ENCODE results near the gene TSHZ1.

TSHZ1 gene

DNA sequence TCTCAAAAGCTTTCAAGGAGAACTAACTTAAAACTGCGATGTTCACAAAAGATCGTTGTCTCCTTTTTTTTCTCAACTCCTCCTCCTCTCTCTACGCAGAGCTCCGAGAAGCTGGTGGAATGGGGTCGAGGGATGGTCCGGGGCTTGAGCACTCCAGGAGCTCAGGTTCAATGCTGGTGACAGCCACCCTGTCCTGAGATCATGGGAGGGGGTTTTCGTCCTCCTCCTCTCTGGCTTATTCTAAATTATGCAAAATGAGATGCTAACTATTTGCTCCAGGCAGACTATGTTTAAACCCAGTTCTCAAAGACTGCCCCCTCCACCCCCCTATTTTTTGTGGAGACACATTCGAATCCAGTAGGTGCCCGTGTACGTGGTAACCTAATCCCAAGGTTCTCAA, 11.8 kb downstream of the TSHZ1 start (continued):
- TF ChIP-seq, protein P1, sequence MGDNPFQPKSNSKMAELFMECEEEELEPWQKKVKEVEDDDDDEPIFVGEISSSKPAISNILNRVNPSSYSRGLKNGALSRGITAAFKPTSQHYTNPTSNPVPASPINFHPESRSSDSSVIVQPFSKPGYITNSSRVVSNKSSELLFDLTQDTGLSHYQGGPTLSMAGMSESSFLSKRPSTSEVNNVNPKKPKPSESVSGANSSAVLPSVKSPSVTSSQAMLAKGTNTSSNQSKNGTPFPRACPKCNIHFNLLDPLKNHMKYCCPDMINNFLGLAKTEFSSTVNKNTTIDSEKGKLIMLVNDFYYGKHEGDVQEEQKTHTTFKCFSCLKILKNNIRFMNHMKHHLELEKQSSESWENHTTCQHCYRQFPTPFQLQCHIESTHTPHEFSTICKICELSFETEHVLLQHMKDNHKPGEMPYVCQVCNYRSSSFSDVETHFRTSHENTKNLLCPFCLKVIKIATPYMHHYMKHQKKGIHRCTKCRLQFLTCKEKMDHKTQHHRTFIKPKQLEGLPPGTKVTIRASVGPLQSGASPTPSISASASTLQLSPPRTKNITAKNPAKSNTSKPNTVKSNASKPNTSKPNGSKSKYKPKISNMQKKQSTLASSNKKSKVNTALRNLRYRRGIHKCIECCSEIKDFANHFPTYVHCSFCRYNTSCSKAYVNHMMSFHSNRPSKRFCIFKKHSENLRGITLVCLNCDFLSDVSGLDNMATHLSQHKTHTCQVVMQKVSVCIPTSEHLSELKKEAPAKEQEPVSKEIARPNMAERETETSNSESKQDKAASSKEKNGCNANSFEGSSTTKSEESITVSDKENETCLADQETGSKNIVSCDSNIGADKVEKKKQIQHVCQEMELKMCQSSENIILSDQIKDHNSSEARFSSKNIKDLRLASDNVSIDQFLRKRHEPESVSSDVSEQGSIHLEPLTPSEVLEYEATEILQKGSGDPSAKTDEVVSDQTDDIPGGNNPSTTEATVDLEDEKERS (tag by site-specific recombination; IDR thresholded peaks at IDR 0.05) = no peak

DNA sequence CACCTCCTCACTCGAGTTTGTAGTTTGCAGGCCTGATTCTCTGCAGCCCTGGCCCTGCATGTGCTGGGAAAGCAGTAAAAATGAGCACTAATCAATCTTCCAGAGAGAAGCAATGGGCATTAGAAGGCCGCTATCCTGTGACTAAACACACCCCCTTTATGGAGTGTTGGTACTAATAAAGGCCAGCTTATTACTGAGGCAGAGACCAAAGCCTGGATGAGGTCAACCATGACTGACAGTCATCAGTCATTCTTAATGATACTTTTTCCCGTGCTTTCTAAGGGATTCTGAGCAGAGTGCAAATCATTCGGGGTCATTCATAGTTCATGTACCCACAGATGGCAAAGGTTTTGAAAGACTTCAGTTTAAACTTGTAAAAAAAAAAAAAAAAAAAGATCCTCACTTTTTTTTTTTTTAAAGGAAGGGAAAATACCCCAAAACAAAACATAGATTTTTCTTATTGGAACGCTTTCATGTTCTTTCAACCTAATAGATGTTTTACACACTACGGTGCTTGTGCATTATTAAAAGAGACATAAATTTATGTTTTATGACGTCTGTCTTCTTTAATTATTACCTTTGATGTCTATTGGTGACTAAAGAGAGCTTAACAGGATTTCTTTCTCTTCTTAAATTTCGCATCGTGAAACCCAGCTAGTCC, 13.2 kb downstream of the TSHZ1 start:
- POLR2A ChIA-PET = interaction anchor here (0.7 kb wide), 1 partner anchor 126 kb away, joined by 5 read pairs; no protein-coding TSS in a partner anchor
- TF ChIP-seq ZNF623 (tag by site-specific recombination; IDR thresholded peaks at IDR 0.05) (no peak), SP2 (tag by site-specific recombination; IDR thresholded peaks at IDR 0.05) (peak; percentile 43), OSR2 (tag by site-specific recombination; IDR thresholded peaks at IDR 0.05) (0 out of 2 replicates have a peak, but pooled peaks have one; percentile 22), PRDM1 (tag by site-specific recombination; IDR thresholded peaks at IDR 0.05) (0 out of 2 replicates have a peak, but pooled peaks have one; percentile 9), ZNF677 (tag by site-specific recombination; IDR thresholded peaks at IDR 0.05) (no peak), ZBTB17 (tag by site-specific recombination; IDR thresholded peaks at IDR 0.05) (peak; percentile 67), FEZF1 (tag by site-specific recombination; IDR thresholded peaks at IDR 0.05) (peak; percentile 90), ZSCAN30 (tag by site-specific recombination; IDR thresholded peaks at IDR 0.05) (peak; percentile 72), ZNF585B (tag by site-specific recombination; IDR thresholded peaks at IDR 0.05) (no peak), ZEB2 (tag by site-specific recombination; IDR thresholded peaks at IDR 0.05) (0 out of 2 replicates have a peak, but pooled peaks have one; percentile 45), ZNF843 (tag by site-specific recombination; IDR thresholded peaks at IDR 0.05) (peak; percentile 87), OVOL3 (tag by site-specific recombination; IDR thresholded peaks at IDR 0.05) (0 out of 2 replicates have a peak, but pooled peaks have one; percentile 24), ZNF629 (tag by site-specific recombination; IDR thresholded peaks at IDR 0.05) (peak; percentile 49), GFI1B (tag by site-specific recombination; IDR thresholded peaks at IDR 0.05) (no peak), ZXDB (tag by site-specific recombination; IDR thresholded peaks at IDR 0.05) (peak; percentile 67; the same call in 1 of the 2 replicates), ZNF555 (tag by site-specific recombination; conservative IDR thresholded peaks at IDR 0.05) (no peak), KLF9 (tag by site-specific recombination; IDR thresholded peaks at IDR 0.05; ENCODE audit: low read depth) (peak; percentile 54; the same call in 1 of the 2 replicates), TRIM28 (IDR thresholded peaks at IDR 0.05; ENCODE audit: borderline replicate concordance, low read length) (peak; percentile 71; the same call in 1 of the 2 replicates), ZNF76 (tag by site-specific recombination; IDR thresholded peaks at IDR 0.05; ENCODE audit: borderline replicate concordance, low read depth) (no peak), ZNF596 (tag by site-specific recombination; IDR thresholded peaks at IDR 0.05) (peak; percentile 7; the same call in 1 of the 2 replicates), IKZF3 (tag by site-specific recombination; IDR thresholded peaks at IDR 0.05) (peak; percentile 70; the same call in 1 of the 2 replicates)
- TF ChIP-seq, protein P2, sequence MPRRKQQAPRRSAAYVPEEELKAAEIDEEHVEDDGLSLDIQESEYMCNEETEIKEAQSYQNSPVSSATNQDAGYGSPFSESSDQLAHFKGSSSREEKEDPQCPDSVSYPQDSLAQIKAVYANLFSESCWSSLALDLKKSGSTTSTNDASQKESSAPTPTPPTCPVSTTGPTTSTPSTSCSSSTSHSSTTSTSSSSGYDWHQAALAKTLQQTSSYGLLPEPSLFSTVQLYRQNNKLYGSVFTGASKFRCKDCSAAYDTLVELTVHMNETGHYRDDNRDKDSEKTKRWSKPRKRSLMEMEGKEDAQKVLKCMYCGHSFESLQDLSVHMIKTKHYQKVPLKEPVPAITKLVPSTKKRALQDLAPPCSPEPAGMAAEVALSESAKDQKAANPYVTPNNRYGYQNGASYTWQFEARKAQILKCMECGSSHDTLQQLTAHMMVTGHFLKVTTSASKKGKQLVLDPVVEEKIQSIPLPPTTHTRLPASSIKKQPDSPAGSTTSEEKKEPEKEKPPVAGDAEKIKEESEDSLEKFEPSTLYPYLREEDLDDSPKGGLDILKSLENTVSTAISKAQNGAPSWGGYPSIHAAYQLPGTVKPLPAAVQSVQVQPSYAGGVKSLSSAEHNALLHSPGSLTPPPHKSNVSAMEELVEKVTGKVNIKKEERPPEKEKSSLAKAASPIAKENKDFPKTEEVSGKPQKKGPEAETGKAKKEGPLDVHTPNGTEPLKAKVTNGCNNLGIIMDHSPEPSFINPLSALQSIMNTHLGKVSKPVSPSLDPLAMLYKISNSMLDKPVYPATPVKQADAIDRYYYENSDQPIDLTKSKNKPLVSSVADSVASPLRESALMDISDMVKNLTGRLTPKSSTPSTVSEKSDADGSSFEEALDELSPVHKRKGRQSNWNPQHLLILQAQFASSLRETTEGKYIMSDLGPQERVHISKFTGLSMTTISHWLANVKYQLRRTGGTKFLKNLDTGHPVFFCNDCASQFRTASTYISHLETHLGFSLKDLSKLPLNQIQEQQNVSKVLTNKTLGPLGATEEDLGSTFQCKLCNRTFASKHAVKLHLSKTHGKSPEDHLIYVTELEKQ (tag by site-specific recombination; IDR thresholded peaks at IDR 0.05; ENCODE audit: borderline replicate concordance) = peak; percentile 84
- TF ChIP-seq, protein P3, sequence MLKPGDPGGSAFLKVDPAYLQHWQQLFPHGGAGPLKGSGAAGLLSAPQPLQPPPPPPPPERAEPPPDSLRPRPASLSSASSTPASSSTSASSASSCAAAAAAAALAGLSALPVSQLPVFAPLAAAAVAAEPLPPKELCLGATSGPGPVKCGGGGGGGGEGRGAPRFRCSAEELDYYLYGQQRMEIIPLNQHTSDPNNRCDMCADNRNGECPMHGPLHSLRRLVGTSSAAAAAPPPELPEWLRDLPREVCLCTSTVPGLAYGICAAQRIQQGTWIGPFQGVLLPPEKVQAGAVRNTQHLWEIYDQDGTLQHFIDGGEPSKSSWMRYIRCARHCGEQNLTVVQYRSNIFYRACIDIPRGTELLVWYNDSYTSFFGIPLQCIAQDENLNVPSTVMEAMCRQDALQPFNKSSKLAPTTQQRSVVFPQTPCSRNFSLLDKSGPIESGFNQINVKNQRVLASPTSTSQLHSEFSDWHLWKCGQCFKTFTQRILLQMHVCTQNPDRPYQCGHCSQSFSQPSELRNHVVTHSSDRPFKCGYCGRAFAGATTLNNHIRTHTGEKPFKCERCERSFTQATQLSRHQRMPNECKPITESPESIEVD (tag by site-specific recombination; IDR thresholded peaks at IDR 0.05) = peak; percentile 84
- TF ChIP-seq, protein P4, sequence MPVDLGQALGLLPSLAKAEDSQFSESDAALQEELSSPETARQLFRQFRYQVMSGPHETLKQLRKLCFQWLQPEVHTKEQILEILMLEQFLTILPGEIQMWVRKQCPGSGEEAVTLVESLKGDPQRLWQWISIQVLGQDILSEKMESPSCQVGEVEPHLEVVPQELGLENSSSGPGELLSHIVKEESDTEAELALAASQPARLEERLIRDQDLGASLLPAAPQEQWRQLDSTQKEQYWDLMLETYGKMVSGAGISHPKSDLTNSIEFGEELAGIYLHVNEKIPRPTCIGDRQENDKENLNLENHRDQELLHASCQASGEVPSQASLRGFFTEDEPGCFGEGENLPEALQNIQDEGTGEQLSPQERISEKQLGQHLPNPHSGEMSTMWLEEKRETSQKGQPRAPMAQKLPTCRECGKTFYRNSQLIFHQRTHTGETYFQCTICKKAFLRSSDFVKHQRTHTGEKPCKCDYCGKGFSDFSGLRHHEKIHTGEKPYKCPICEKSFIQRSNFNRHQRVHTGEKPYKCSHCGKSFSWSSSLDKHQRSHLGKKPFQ (tag by site-specific recombination; IDR thresholded peaks at IDR 0.05) = no peak
- TF ChIP-seq, protein P5, sequence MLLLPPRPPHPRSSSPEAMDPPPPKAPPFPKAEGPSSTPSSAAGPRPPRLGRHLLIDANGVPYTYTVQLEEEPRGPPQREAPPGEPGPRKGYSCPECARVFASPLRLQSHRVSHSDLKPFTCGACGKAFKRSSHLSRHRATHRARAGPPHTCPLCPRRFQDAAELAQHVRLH (tag by site-specific recombination; IDR thresholded peaks at IDR 0.05) = 0 out of 2 replicates have a peak, but pooled peaks have one; percentile 32

More for the DNA sequence above, 13.2 kb downstream of the TSHZ1 start:
- Histone ChIP-seq H3K27ac (ENCODE audit: extremely low read depth, low read depth, low read length) (peak overlapping the region; percentile 44), H3K4me1 (ENCODE audit: control insufficient read depth, insufficient read depth, low read length) (peaks cover 61% of the 10 kb centered on the region), H3K9me3 (ENCODE audit: control insufficient read depth, insufficient read depth, low read depth, low read length) (no peaks in the 10 kb centered on the region), H3K4me3 (ENCODE audit: low read depth, low read length) (no peak overlapping the region), H3K36me3 (ENCODE audit: control insufficient read depth in 2 of 2, insufficient read depth in 1 of 2, low read length in 2 of 2) (no peaks in the 10 kb centered on the region)
- CTCF ChIA-PET = interaction anchor here (0.6 kb wide), 1 partner anchor 13 kb away, joined by 4 read pairs; the partner anchor contains the start of gene TSHZ1

Measured in HEK293 (cell line).